GM19397 (cell line): ENCODE results near the gene ENO4.

ENCODE experiments used
- ATAC-seq: cut with Tn5 transposase; IDR thresholded peaks from one replicate; pipeline ENCODE4 v1.9.1; 2021; ENCODE audit warnings: mild to moderate bottlenecking, moderate library complexity; ENCODE audit not compliant: unreplicated experiment

Gene ENO4

DNA sequence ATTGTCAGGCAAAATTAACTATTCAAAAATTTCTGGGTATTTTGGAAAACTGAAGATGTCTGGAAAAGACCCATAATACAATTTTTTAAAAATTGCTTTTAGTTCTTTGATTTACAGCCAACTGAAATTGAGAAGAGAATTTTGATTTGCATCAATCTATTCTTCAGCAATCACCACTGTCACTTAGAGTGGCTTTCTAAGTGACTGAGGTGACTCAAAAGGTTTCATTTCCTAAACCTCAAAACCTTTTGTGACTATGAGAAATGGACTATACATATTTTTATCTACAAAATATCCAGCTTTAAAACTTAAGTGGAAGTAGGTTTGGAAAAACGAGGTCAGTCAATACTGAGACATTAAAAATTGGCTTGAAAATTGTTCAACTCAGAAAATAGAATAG, 60.0 kb downstream of the ENO4 start:
- ATAC-seq: no peak

DNA sequence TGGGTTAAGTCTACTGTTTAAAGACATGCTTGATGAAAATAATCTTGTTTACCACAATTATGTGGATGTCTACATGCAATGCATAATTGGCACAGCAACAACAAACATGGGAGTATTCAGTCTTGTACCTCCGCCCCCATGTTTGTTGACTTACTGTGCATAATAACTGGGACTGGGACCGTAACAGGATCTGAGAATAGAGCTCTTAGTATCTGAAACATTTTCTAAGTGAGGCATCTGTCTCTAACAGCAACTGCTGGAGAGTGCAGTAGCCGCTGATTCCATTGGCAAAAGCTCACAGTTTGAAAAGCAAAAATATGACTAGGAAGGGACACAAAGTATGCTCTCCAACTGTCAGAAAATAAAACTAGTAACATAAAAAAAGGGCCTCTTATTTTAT, 61.6 kb downstream of the ENO4 start:
- no peak for ATAC-seq

DNA sequence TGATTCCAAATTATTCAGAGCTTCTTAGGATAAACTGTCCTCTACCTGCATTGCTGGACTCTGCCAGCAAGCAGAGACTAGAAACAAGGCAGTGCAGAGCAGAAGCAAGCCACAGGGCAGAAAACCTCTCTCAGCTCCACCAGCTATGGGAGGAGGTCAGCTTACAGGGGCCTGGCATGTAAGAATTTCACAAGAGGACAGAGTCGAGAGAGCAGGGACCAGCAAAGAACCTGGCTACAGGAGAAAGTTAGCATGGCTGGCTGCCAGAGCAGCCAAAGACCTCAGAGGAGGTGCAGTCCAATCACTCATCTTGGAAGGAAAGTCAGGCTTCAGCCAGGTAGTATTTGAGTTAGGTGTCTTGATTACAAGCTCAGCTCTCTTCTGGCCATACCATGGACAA, 62.9 kb downstream of the ENO4 start:
- ATAC-seq: no peak

DNA sequence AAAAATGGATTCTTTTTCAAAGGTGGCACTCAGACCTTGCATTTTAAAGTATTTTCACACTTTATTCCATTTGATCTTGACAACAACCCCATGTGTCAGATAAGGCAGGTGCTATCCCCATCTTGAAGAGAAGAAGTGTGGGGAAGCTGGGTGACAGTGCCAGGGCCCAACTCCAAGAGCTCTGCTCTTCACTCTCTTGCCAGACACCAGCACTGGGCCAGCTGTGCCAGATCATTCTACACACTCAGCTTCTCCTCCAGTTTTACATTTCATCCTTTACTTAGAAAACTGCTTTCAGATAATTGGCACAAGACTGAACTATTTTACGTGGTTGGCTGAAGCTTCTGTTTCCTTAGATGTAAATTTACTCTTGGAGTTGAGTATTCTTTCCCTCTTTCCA, 64.4 kb downstream of the ENO4 start:
- no peak for ATAC-seq

DNA sequence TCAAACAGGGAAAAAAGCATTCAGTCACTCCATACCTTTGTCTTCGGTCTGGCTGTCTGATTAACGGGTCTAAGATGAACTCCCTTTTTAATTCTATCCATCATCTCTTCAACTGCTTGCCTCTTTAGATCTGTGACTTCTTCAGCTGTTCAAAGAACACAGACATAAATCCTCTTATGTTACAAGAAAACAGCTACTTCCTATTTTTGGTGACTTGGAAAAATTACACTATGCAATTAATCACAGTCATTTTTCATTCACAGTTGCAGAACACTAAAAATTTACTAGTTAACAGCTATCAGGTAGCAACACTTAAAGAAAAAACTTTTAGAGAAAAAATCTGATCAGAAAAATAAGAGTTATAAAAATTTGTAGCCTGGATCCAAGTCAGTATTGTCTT, 66.0 kb downstream of the ENO4 start:
- ATAC-seq: no peak

DNA sequence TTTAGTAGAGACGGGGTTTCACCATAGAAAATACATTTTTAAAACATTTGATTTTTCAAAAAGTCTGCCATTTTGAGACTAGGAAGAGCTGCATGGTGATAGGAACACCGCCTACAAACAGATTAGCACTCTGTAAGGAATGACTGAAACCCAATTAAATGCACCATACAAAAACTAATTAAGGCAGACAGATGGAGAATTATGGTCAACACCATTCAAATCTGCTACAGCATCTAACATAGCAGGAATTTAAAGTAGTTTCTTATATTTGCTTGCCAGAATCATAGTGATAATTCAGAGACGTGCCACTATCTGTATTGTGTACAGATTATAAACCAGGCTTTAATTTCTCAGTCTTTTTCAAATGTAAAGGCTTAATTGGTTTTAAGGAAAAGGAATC, 68.2 kb downstream of the ENO4 start:
- no peak for ATAC-seq

DNA sequence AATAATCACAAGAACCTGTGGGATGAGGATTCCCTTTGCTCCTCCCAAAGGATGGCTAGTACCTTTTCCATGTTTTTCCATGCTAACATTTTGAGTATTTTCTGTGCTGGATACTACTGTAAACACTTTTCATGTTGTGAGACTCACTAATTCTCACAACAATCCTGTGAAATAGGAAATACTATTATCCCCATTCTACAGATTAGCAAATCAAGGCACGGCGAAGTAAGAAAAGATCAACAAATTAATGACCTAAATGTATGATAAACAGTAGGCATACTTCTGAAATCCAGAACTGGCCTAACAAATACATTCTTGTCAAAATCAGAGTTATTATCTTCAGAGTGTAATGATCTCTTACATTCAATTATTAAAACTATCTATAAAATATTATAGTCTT, 69.3 kb downstream of the ENO4 start:
- no peak for ATAC-seq

DNA sequence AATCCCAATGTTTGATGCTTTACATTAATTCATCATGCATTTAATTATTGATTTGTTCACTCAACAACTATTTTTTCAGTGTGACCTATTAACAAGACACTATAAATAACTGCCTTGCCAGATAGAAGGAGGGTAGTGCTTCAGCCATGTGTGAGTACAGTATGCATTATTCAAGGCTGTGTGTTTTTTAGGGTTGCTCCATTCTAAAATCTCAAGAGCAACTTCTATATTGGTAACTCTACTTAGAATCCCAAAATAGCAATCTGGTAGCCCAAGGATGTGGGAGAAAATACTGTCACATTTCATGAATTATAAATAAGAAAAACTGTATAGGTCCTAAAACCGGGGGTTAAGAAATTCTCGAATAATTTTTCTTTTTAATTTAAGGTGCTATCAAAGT, 69.9 kb downstream of the ENO4 start:
- ATAC-seq: no peak

DNA sequence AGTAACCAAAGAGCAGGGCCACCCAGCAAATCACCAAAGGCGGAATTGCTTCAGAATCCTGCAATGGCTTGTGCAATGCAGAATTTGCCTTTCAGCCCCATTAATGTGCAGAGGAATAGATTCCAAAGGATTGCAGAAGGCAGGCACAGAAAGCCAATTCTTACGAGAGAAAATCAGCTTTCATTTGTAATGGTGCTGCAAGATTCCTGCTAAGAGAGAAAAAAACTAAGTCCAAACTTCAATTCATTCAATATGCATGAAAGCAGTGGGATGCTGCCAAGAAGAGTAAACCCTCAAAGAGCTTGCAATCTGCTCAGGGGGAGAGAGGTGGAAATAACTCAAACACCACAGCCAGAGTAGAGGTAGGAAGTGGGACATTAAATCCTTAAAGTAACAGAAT, 70.4 kb downstream of the ENO4 start:
- no peak for ATAC-seq

DNA sequence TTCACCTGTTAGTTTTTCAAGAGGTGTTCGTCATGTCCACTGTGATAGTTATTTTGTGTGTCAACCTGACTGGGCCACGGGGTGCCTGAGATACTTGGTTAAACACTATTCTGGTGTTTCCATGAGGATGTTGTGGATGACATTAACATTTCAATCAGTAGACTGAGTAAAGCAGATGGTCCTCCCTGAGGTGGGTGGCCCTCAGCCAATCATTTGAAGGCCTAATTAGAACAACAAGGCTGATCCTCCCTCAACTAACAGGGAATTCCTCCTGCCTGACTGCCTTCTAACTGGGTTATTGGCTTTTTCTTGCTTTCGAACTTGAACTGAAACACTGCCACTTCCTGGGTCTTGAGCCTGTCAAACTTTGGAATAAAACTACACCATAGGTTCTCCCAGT, 75.8 kb downstream of the ENO4 start:
- no peak for ATAC-seq

DNA sequence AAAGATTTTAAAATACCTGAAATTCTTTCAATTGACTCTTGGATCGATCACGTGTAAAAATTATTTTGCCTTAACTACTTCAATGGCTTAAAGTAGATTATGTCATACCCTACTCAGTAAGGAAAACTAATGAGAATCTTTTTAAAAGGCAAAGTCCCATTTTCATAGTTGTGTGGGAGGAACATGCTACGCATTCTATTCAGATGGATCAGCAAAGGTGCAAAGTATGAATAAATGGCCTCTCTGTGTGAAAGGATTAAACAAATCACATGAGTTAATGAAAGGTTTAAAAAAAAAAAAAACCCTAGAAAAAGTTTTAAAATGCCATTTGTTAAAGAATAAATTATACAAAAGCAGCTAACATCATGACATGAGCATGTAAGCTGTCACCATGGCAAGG, 77.1 kb downstream of the ENO4 start:
- no peak for ATAC-seq

DNA sequence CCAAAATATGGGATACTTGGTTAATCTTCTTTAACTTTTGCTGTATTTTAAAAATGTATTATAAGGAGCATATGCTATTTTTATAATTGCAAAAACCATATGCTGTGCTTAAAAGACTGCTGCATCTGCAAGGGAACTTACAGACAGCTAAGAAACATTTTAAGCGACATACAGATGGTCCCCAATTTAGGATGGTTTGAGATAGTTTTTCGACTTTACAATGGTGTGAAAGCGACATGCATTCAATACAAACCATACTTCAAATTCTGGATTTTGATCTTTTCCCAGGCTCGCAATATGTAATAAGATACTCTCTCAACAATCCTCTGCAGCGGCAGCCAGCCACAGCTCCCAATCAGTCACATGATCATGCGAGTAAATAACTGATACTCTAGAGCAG, 82.5 kb downstream of the ENO4 start:
- ATAC-seq: no peak
